ENCODE data around the gene TLX1.

Gene TLX1

DNA sequence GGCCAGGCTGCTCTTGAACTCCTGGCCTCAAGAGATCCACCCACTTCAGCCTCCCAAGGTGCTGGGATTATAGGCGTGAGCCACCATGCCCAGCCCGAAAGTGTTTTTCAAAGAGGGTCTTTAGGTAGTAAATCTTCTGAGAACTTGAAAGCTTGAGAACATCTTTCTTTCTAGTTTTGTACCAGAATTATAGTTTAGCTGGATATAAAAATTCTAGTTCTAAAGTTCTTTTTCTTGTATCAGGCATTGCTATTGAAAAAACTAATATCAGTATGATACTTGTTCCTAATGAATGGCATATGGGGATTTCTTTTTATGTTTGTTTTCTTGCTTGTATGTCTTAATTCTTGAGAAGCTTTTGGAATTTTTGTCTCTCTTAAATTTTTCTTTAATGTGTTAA lies 43.2 kb downstream of the TLX1 start:
- intact Hi-C loops (cut with DNase I): no loop called here
- no peak for DNase-seq

DNA sequence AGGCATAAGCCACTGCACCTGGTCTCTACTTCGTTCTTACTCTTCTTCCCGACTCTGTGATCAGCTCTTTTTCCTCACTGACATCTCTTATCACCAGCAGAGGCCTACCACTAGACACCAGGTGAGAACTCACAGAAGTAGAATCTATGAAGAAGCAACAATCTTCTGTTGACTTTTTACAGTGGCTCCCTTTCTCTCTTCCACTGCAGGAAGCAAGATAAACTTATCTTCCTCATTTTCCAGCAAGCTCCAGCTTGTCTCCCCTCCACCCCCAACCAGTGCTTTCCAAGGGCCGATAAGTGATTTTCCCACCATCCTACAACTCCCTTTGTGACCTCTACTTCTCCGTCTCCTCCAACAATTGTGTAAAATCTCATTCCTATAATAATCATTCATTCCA lies 45.5 kb downstream of the TLX1 start:
- intact Hi-C loops (cut with DNase I): no loop called here
- DNase-seq: no peak

DNA sequence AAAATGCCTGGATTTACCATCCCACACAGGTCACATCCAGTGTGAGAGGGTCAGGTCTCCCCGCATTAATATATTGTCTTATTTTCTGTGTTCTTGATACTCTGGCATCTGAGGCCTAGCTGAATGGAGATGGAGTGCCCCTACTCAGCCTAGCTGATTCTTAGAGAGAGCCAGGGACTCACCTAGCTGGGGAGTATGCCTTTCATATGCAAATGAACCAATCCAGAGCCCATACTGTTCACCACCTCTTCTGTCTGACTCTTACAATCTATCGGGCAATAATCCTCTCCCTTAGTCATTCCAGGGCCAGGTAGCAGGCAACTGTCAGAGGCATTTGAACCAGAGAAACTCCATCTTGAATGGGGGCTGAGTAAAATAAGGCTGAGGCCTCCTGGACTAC lies 51.8 kb downstream of the TLX1 start:
- intact Hi-C loops (cut with DNase I): no loop called here
- no peak for DNase-seq

- DNase-seq: no peak
- intact Hi-C loops (cut with DNase I): no loop called here
Measured at GRCh38 chr10:101183458-101184183, 52.5 kb downstream of the TLX1 start.
